Mesothelial cell of epicardium (in vitro differentiated cells): ENCODE data around the gene RAD51B. TPM values are rescaled to one million over a fixed set of nuclear protein-coding genes. Genes with fewer than 3 reads are reported as not detected.

Source experiments
- DNase-seq, 2 experiments: peaks; one replicate each; pipeline ENCODE4 v3.0.0; 2021; ENCODE audit warnings: low spot score in 2 of 2; ENCODE audit not compliant: unreplicated experiment in 2 of 2
- H3K27ac Mint-ChIP-seq: 2 replicates; pipeline ENCODE4 v1.8.0; 2021; ENCODE audit warnings: mixed read lengths
- H3K27me3 Mint-ChIP-seq: 2 replicates; pipeline ENCODE4 v1.8.0; 2021; ENCODE audit warnings: low read depth, mixed read lengths
- H3K36me3 Mint-ChIP-seq: 2 replicates; pipeline ENCODE4 v1.8.0; 2021; ENCODE audit warnings: mixed read lengths
- H3K4me1 Mint-ChIP-seq: 2 replicates; pipeline ENCODE4 v1.8.0; 2021; ENCODE audit warnings: mixed read lengths
- H3K4me3 Mint-ChIP-seq: 2 replicates; pipeline ENCODE4 v1.8.0; 2021; ENCODE audit warnings: mild to moderate bottlenecking, moderate library complexity, mixed read lengths
- H3K9me3 Mint-ChIP-seq: 2 replicates; pipeline ENCODE4 v1.8.0; 2021; ENCODE audit warnings: mixed read lengths
- total RNA-seq: library from RNA; stranded (reverse); gene quantifications from 3 replicates; pipeline ENCODE4 v1.2.1, GENCODE V29; 2021
- TF ChIP-seq, protein P1 (sequence below): fragments of 200-600 bp; sonication (generic); IDR thresholded peaks from one replicate; pipeline ENCODE4 v1.5.0; 2021; ENCODE audit warnings: antibody characterized with exemption; ENCODE audit not compliant: unreplicated experiment

RAD51B gene
- total RNA-seq, 1 donor from 2014 or later = 34.7 TPM

DNA sequence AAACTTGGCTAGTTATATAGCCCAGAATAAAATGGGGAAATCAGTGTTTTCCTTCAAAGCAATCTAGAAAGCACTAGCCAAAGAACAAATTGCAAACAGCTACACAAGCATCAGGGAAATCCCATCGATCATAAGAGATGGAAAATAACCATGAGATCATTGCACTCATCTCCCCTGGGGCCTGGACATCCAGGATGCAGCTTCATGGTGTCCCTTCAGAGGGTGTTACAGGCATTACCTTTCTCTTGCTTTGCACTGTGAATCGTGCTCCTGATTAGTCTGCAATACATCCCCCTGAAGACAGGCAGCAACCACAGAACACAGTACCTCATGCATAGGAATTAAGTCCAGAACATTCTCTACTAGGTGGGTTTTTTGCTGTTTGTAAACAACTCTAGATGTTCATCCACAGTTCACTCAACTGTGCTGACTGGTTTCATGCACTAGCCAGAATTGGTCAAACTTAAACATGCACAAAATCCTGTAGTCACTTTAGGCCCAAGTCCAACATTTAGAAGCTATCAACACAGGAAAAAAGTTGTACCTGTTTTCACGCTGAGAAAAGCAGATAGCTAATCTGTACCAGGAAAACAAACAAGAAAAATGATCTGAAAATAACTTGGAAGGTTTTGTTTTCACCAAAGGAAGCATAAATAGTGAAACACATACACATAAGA, 853.2 kb downstream of the RAD51B start:
- Mint-ChIP-seq H3K9me3 (no peaks in the 10 kb centered on the region), H3K27me3 (no peaks in the 10 kb centered on the region), H3K27ac (no peak overlapping the region), H3K4me3 (no peak overlapping the region), H3K36me3 (no peaks in the 10 kb centered on the region), H3K4me1 (peaks cover 78% of the 10 kb centered on the region)
- TF ChIP-seq, protein P1, sequence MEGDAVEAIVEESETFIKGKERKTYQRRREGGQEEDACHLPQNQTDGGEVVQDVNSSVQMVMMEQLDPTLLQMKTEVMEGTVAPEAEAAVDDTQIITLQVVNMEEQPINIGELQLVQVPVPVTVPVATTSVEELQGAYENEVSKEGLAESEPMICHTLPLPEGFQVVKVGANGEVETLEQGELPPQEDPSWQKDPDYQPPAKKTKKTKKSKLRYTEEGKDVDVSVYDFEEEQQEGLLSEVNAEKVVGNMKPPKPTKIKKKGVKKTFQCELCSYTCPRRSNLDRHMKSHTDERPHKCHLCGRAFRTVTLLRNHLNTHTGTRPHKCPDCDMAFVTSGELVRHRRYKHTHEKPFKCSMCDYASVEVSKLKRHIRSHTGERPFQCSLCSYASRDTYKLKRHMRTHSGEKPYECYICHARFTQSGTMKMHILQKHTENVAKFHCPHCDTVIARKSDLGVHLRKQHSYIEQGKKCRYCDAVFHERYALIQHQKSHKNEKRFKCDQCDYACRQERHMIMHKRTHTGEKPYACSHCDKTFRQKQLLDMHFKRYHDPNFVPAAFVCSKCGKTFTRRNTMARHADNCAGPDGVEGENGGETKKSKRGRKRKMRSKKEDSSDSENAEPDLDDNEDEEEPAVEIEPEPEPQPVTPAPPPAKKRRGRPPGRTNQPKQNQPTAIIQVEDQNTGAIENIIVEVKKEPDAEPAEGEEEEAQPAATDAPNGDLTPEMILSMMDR = no peak
- DNase-seq = no peak

DNA sequence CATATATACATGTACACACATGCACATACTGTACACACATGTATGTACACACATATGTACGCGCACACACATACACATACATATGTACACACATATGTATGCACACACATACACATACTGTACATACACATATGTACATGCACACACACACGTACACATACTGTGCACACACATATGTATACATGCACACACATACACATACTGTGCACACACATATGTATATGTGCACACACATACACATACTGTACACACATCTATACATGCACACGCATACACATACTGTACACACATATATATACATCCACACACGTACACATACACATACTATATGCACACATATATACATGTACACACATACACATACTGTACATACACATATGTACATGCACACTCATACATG, 853.9 kb downstream of the RAD51B start:
- H3K4me3 Mint-ChIP-seq = no peak overlapping the region
- H3K4me1 Mint-ChIP-seq = peaks cover 78% of the 10 kb centered on the region
- H3K36me3 Mint-ChIP-seq = no peaks in the 10 kb centered on the region
- H3K27ac Mint-ChIP-seq = no peak overlapping the region
- TF ChIP-seq, protein P1 = no peak
- no peaks in the 10 kb centered on the region for H3K9me3 Mint-ChIP-seq
- no peak for DNase-seq
- no peaks in the 10 kb centered on the region for H3K27me3 Mint-ChIP-seq

DNA sequence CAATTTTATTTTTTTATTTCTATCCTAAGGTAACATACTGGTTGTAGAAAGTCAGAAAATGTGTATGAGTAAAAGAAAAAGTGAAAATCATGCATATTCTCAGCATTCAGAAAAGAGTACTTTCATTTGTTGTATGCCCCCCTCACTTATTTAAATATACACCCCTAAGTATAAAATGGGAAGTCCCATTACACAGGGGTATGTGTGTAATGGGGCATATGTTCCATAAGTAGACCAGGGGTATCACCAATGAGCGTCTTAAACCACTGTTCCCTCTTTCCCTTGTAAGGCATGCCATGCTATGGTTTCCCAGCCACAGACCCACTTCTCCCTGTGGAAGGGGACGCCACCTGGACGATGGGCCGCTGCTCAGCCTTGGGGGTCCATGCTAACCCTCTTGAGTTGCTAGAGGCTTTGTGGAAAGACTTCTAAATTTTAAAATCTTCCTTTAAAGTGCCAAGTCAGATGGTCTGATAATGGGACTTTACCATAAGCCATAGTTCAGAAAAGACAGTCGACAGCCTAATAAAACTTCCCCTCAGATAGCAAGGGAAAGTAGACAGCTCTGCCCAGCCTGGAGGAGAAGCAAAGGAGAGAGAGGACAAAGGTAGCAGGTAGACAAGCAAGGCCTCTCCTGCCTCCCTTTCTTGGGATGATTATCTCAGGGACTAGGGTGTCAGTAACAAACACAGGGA, 855.1 kb downstream of the RAD51B start:
- TF ChIP-seq, protein P1 = no peak
- no peak overlapping the region for H3K4me3 Mint-ChIP-seq
- H3K9me3 Mint-ChIP-seq = peaks cover 3% of the 10 kb centered on the region
- H3K4me1 Mint-ChIP-seq = peaks cover 70% of the 10 kb centered on the region
- DNase-seq = no peak
- peak overlapping the region; percentile 79 for H3K27ac Mint-ChIP-seq
- H3K27me3 Mint-ChIP-seq = no peaks in the 10 kb centered on the region
- peaks cover 2% of the 10 kb centered on the region for H3K36me3 Mint-ChIP-seq

DNA sequence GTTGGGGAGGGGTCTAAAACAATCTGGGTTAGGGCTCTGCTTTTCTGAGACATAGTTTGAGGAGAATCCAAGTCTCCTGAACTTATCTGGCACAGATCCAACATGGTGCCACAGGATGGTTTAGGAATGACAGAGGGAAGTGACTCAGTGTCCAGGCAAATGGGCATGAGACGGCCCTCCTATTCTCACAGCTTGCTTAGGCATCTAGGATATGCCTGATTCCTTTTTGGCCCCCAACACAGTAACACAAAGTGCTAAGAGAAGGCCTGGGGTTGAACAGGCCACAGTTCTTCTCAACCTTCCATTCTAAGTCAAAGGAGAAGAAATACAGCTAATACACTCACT, 855.6 kb downstream of the RAD51B start:
- DNase-seq = no peak

DNA sequence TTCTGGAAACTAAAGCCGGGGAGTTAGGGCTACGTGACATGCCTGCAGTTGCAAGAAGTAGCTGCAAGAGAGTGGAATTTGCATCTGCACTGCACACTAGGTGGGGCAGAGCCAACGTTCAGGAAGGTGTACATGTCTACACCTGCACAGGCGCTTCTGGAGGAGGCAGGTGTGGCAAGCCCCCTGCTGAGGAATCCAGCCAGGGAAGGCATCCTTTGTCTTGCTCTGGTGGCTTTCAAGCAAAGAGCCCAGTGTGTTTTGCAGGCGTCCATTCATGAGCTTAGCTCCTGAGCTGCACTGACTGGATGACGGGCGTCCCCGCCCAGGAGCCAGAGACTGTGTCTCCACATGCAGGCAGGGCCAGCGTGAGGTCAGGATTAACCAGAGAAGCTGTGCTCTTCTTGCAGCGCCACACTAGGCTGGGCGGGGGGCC, 856.9 kb downstream of the RAD51B start:
- TF ChIP-seq, protein P1 = no peak
- Mint-ChIP-seq H3K4me1 (peaks cover 64% of the 10 kb centered on the region), H3K4me3 (no peak overlapping the region), H3K27me3 (no peaks in the 10 kb centered on the region), H3K36me3 (peaks cover 2% of the 10 kb centered on the region), H3K27ac (peak overlapping the region; percentile 65), H3K9me3 (peaks cover 4% of the 10 kb centered on the region)
- no peak for DNase-seq

More for the DNA sequence above, 855.6 kb downstream of the RAD51B start:
- no peaks in the 10 kb centered on the region for H3K27me3 Mint-ChIP-seq
- H3K9me3 Mint-ChIP-seq = peaks cover 4% of the 10 kb centered on the region
- TF ChIP-seq, protein P1 = no peak
- H3K36me3 Mint-ChIP-seq = peaks cover 2% of the 10 kb centered on the region
- H3K4me1 Mint-ChIP-seq = peaks cover 65% of the 10 kb centered on the region
- no peak overlapping the region for H3K4me3 Mint-ChIP-seq
- H3K27ac Mint-ChIP-seq = no peak overlapping the region
